Measurements from ENCODE around the gene SLC9A3.
"Not testable (repeated sequence)": the region's sequence is repeated elsewhere in the genome, so short reads cannot be mapped to it uniquely, and the experiment has no call there.

The SLC9A3 gene

GRCh38 chr5:477871-478270 lies 46.4 kb downstream of the SLC9A3 start:
- DNase-seq = no peak

- DNase-seq = no peak
Measured at GRCh38 chr5:477247-477646, 47.0 kb downstream of the SLC9A3 start.

- no peak for DNase-seq
Measured at GRCh38 chr5:476814-477175, 47.5 kb downstream of the SLC9A3 start.

- no peak for DNase-seq
Measured at GRCh38 chr5:476102-476813, 48.0 kb downstream of the SLC9A3 start.

GRCh38 chr5:475704-476101 lies 48.5 kb downstream of the SLC9A3 start:
- no peak for DNase-seq

GRCh38 chr5:474840-475661 lies 49.2 kb downstream of the SLC9A3 start:
- no peak for DNase-seq

- DNase-seq = not testable (repeated sequence)
Measured at GRCh38 chr5:474232-474839, 49.9 kb downstream of the SLC9A3 start.

- peak in 4 of 56 donors; percentile 12 to 56 (median 26) for DNase-seq
Measured at GRCh38 chr5:473551-474192, 50.6 kb downstream of the SLC9A3 start.

- peak in 53 of 56 donors; percentile 14 to 88 (median 77) for DNase-seq
Measured at GRCh38 chr5:472656-473550, 51.3 kb downstream of the SLC9A3 start.

- peak in 3 of 56 donors; percentile 7 to 41 (median 41) for DNase-seq
Measured at GRCh38 chr5:472076-472655, 52.1 kb downstream of the SLC9A3 start.

GRCh38 chr5:471750-472058 lies 52.5 kb downstream of the SLC9A3 start:
- no peak for DNase-seq

GRCh38 chr5:470961-471749 lies 53.1 kb downstream of the SLC9A3 start:
- DNase-seq = no peak

GRCh38 chr5:469752-470483 lies 54.3 kb downstream of the SLC9A3 start:
- DNase-seq = no peak

GRCh38 chr5:468401-468800 lies 55.8 kb downstream of the SLC9A3 start:
- no peak for DNase-seq

GRCh38 chr5:466661-467310 lies 57.5 kb downstream of the SLC9A3 start:
- no peak for DNase-seq

GRCh38 chr5:465591-466403 lies 58.5 kb downstream of the SLC9A3 start:
- no peak for DNase-seq

- no peak for DNase-seq
Measured at GRCh38 chr5:464843-465590, 59.2 kb downstream of the SLC9A3 start.
